ENCODE data around the gene BAIAP2. TPM values are rescaled to one million over a fixed set of nuclear protein-coding genes. Genes with fewer than 3 reads are reported as not detected.

Gene BAIAP2
- polyA plus RNA-seq, 2 of the 4 experiments (the other 2 are of a cell fraction): 7.1 to 27.5 TPM

GRCh38 chr17:81086789-81087551, 52.0 kb downstream of the BAIAP2 start:
- POLR2A ChIA-PET: interaction anchor here (1.1 kb wide), 1 partner anchor 632 kb away, joined by 3 read pairs; no protein-coding TSS in a partner anchor
- H3K4me2 ChIP-seq: no peak overlapping the region
- DNase-seq (ENCODE audit: low read depth in 1 of 2, low spot score in 1 of 2) (no peak), FAIRE-seq (no peak), ATAC-seq (no peak)
- CTCF ChIA-PET: interaction anchor here (1.6 to 7.2 kb wide), 3 partner anchors 12 to 15 kb away, joined by 11 to 66 read pairs (median 17); no protein-coding TSS in a partner anchor
- H3K9me3 ChIP-seq: no peaks in the 10 kb centered on the region
- TF ChIP-seq CHD2 (IDR thresholded peaks at IDR 0.05; ENCODE audit: low read length, partially characterized antibody): no peak
- TF ChIP-seq RCOR1 (IDR thresholded peaks at IDR 0.05; ENCODE audit: low read depth, low read length): no peak
- TF ChIP-seq HOXA7 (CRISPR knock-in tag; IDR thresholded peaks at IDR 0.05): no peak
- TF ChIP-seq CEBPB (IDR thresholded peaks at IDR 0.05): no peak
- no peak for TF ChIP-seq CBX2 (IDR thresholded peaks at IDR 0.05; ENCODE audit: borderline replicate concordance, low read depth)
- no peak for TF ChIP-seq KDM1A (IDR thresholded peaks at IDR 0.05; ENCODE audit: low read depth)
- no peak for TF ChIP-seq RAD21 (conservative IDR thresholded peaks at IDR 0.05 in 1 of 2, IDR thresholded peaks at IDR 0.05 in 1 of 2)
- no peak for TF ChIP-seq CHD4 (IDR thresholded peaks at IDR 0.05; ENCODE audit: borderline replicate concordance)
- TF ChIP-seq POLR2AphosphoS2 (conservative IDR thresholded peaks at IDR 0.05; ENCODE audit: low read length): no peak
- TF ChIP-seq, protein P1, sequence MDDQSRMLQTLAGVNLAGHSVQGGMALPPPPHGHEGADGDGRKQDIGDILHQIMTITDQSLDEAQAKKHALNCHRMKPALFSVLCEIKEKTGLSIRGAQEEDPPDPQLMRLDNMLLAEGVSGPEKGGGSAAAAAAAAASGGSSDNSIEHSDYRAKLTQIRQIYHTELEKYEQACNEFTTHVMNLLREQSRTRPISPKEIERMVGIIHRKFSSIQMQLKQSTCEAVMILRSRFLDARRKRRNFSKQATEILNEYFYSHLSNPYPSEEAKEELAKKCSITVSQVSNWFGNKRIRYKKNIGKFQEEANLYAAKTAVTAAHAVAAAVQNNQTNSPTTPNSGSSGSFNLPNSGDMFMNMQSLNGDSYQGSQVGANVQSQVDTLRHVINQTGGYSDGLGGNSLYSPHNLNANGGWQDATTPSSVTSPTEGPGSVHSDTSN (IDR thresholded peaks at IDR 0.05): no peak
- TF ChIP-seq HES2 (IDR thresholded peaks at IDR 0.05): no peak
- no peak for TF ChIP-seq CTCF (IDR thresholded peaks at IDR 0.05)
- TF ChIP-seq, protein P2, sequence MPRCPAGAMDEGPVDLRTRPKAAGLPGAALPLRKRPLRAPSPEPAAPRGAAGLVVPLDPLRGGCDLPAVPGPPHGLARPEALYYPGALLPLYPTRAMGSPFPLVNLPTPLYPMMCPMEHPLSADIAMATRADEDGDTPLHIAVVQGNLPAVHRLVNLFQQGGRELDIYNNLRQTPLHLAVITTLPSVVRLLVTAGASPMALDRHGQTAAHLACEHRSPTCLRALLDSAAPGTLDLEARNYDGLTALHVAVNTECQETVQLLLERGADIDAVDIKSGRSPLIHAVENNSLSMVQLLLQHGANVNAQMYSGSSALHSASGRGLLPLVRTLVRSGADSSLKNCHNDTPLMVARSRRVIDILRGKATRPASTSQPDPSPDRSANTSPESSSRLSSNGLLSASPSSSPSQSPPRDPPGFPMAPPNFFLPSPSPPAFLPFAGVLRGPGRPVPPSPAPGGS (IDR thresholded peaks at IDR 0.05): no peak
- no peak for TF ChIP-seq EP300 (IDR thresholded peaks at IDR 0.05)
- TF ChIP-seq RFX5 (IDR thresholded peaks at IDR 0.05): no peak
- no peak for TF ChIP-seq ZNF302 (CRISPR knock-in tag; IDR thresholded peaks at IDR 0.05)
- no peak for TF ChIP-seq MAZ (IDR thresholded peaks at IDR 0.05; ENCODE audit: borderline replicate concordance, low read depth, low read length)
- no peak for TF ChIP-seq MAFK (IDR thresholded peaks at IDR 0.05; ENCODE audit: partially characterized antibody)
- TF ChIP-seq JUNB (IDR thresholded peaks at IDR 0.05): no peak
- TF ChIP-seq TP53 (CRISPR knock-in tag; IDR thresholded peaks at IDR 0.05): no peak
- WGBS (ENCODE audit: missing lambda C conversion rate): 89% methylated on average over 23 of the region's 32 CpGs
- no peak overlapping the region for H3K4me3 ChIP-seq
- H3K4me1 ChIP-seq: peaks cover 6% of the 10 kb centered on the region; the same call in 2 of the 3 replicates
- H3K27ac ChIP-seq: no peak overlapping the region

GRCh38 chr17:81090361-81091136, 55.6 kb downstream of the BAIAP2 start:
- ChIA-PET CTCF (interaction anchor here (1.1 to 17.4 kb wide), 5 partner anchors 8 to 663 kb away, joined by 4 to 880 read pairs (median 6); partner anchors contain the start of gene BAIAP2), POLR2A (no interaction called here)
- 79% methylated on average over 13 of the region's 26 CpGs for WGBS (ENCODE audit: missing lambda C conversion rate)
- H3K4me1 ChIP-seq: peaks cover 42% of the 10 kb centered on the region
- H3K27ac ChIP-seq: peak overlapping the region in 1 of 2 experiments; percentile 17; a peak in 2 of 6 replicates
- no peak overlapping the region for H3K4me3 ChIP-seq
- TF ChIP-seq EP300 (IDR thresholded peaks at IDR 0.05): no peak
- no peak for TF ChIP-seq CBX8 (IDR thresholded peaks at IDR 0.05)
- no peak for TF ChIP-seq PHF8 (IDR thresholded peaks at IDR 0.05; ENCODE audit: borderline replicate concordance, low read depth)
- no peak for TF ChIP-seq ZC3H11A (IDR thresholded peaks at IDR 0.05)
- no peak for TF ChIP-seq ESRRA (IDR thresholded peaks at IDR 0.05; ENCODE audit: borderline replicate concordance, low read length)
- peak; percentile 7; the same call in 1 of the 2 replicates for TF ChIP-seq POLR2A (IDR thresholded peaks at IDR 0.05; ENCODE audit: low read length)
- no peak overlapping the region for H3K4me2 ChIP-seq
- no peak for FAIRE-seq
- peak; percentile 36 to 44 for DNase-seq (ENCODE audit: low read depth in 1 of 2, low spot score in 1 of 2)
- peak in 1 of 2 experiments; percentile 16; a peak in 2 of 6 replicates for ATAC-seq
- H3K9me3 ChIP-seq: no peaks in the 10 kb centered on the region

All from A549 (cell line).